Measurements from ENCODE around the gene DRGX.

GRCh38 chr10:49410365-49411074 lies 14.6 kb upstream of the DRGX start:
- TF ChIP-seq CTCF (conservative IDR thresholded peaks at IDR 0.05; ENCODE audit: low read depth, low read length): no peak
- no peak for TF ChIP-seq NFE2L2 (IDR thresholded peaks at IDR 0.05; ENCODE audit: low read depth, low read length)
- TF ChIP-seq USF2 (IDR thresholded peaks at IDR 0.05; ENCODE audit: low read depth, low read length): no peak

All from IMR-90 (cell line).